Spinal cord (tissue), 10 donors: ENCODE results near the gene TBC1D32. TPM values are rescaled to one million over a fixed set of nuclear protein-coding genes. Genes with fewer than 3 reads are reported as not detected.
"Not testable (repeated sequence)": the region's sequence is repeated elsewhere in the genome, so short reads cannot be mapped to it uniquely, and the experiment has no call there.

ENCODE experiments used
- DNase-seq, 6 donors: peaks; one replicate each; pipeline versions ENCODE4 v3.0.0 to v3.0.0-alpha.2; 2013 to 2015; ENCODE audit warnings: low spot score in 6 of 6, low read depth in 4 of 6
- H3K27ac ChIP-seq: one replicate; pipeline ENCODE4 v1.5.1; 2013; ENCODE audit warnings: low read depth, low read length, control low read depth
- H3K27me3 ChIP-seq: one replicate; pipeline ENCODE4 v1.6.1; 2013; ENCODE audit warnings: low read length; ENCODE audit not compliant: control insufficient read depth, insufficient read depth
- H3K36me3 ChIP-seq: one replicate; pipeline ENCODE4 v1.6.1; 2013; ENCODE audit warnings: low read length; ENCODE audit not compliant: control insufficient read depth, insufficient read depth
- H3K4me1 ChIP-seq: one replicate; pipeline ENCODE4 v1.6.1; 2013; ENCODE audit warnings: low read length; ENCODE audit not compliant: control insufficient read depth, insufficient read depth
- H3K4me3 ChIP-seq: one replicate; pipeline ENCODE4 v1.5.1; 2013; ENCODE audit warnings: low read depth, low read length, control low read depth
- H3K9me3 ChIP-seq: one replicate; pipeline ENCODE4 v1.6.1; 2013; ENCODE audit warnings: low read length; ENCODE audit not compliant: control insufficient read depth, insufficient read depth
- WGBS: methylation state at CpG from one replicate; pipeline ENCODE4 v1.1.5; 2013; ENCODE audit warnings: missing lambda C conversion rate; ENCODE audit not compliant: insufficient coverage; 5-methylcytosine and 5-hydroxymethylcytosine counted together
- polyA plus RNA-seq, 2 donors: library from polyadenylated mRNA; unstranded; fragments of 120-200 nt; gene quantifications; one replicate each; pipeline ENCODE4 v1.2.1, GENCODE V29; 2013; ENCODE audit not compliant: insufficient read length in 2 of 2
- total RNA-seq, 2 donors: library from RNA; depleted of rRNA in 1 of 2; stranded (reverse); fragments of 120-200 nt in 1 of 2; fragments of >200 nt in 1 of 2; gene quantifications; one replicate each; pipeline versions ENCODE4 v1.2.3 to v1.2.4, GENCODE V29; 2013 to 2014
- donor health status: healthy.

Gene TBC1D32
- total and polyA plus RNA-seq, 4 donors: 12.2 to 51.4 (median 24.9) TPM

- H3K27me3 ChIP-seq, H3K36me3 ChIP-seq, DNase-seq, H3K4me3 ChIP-seq, H3K9me3 ChIP-seq, H3K27ac ChIP-seq, H3K4me1 ChIP-seq: not testable (repeated sequence)
- WGBS: no CpG with 5 or more reads among the region's 4 CpGs
Observed at GRCh38 chr6:121048593-121048992, 285.7 kb downstream of the TBC1D32 start.

- H3K27me3 ChIP-seq, DNase-seq, H3K27ac ChIP-seq, H3K4me3 ChIP-seq, H3K4me1 ChIP-seq, H3K36me3 ChIP-seq, H3K9me3 ChIP-seq: not testable (repeated sequence)
- 100% methylated on average over 1 of the region's 2 CpGs for WGBS
Observed at GRCh38 chr6:121044905-121045304, 289.4 kb downstream of the TBC1D32 start.

- DNase-seq, H3K9me3 ChIP-seq, H3K4me1 ChIP-seq, H3K27me3 ChIP-seq, H3K27ac ChIP-seq, H3K4me3 ChIP-seq, H3K36me3 ChIP-seq: not testable (repeated sequence)
- 100% methylated on average over 2 of the region's 8 CpGs for WGBS
Observed at GRCh38 chr6:121043706-121044105, 290.6 kb downstream of the TBC1D32 start.

GRCh38 chr6:121043211-121043610, 291.1 kb downstream of the TBC1D32 start:
- H3K27me3 ChIP-seq, DNase-seq, H3K27ac ChIP-seq, H3K4me1 ChIP-seq, H3K4me3 ChIP-seq, H3K36me3 ChIP-seq, H3K9me3 ChIP-seq: not testable (repeated sequence)
- WGBS: no CpG with 5 or more reads among the region's 6 CpGs

- no peak for DNase-seq
- H3K4me3 ChIP-seq: no peak overlapping the region
Observed at GRCh38 chr6:121042766-121043165, 291.5 kb downstream of the TBC1D32 start.

GRCh38 chr6:121040831-121041230, 293.4 kb downstream of the TBC1D32 start:
- Histone ChIP-seq H3K4me1 (no peaks in the 10 kb centered on the region), H3K27ac (no peak overlapping the region), H3K27me3 (no peaks in the 10 kb centered on the region), H3K9me3 (no peaks in the 10 kb centered on the region), H3K4me3 (no peak overlapping the region), H3K36me3 (no peaks in the 10 kb centered on the region)
- WGBS: no CpG with 5 or more reads among the region's 3 CpGs
- no peak for DNase-seq

More at GRCh38 chr6:121042766-121043165, 291.5 kb downstream of the TBC1D32 start:
- Histone ChIP-seq H3K4me1 (no peaks in the 10 kb centered on the region), H3K36me3 (no peaks in the 10 kb centered on the region), H3K27ac (no peak overlapping the region), H3K27me3 (no peaks in the 10 kb centered on the region), H3K9me3 (no peaks in the 10 kb centered on the region)
- 88% methylated on average over 12 of the region's 13 CpGs for WGBS

- Histone ChIP-seq H3K4me3 (no peak overlapping the region), H3K27ac (no peak overlapping the region), H3K4me1 (no peaks in the 10 kb centered on the region), H3K27me3 (no peaks in the 10 kb centered on the region), H3K36me3 (no peaks in the 10 kb centered on the region), H3K9me3 (no peaks in the 10 kb centered on the region)
- no peak for DNase-seq
- WGBS: no CpG with 5 or more reads among the region's 3 CpGs
Observed at GRCh38 chr6:121033091-121033490, 301.2 kb downstream of the TBC1D32 start.

- Histone ChIP-seq H3K27ac (no peak overlapping the region), H3K9me3 (no peaks in the 10 kb centered on the region), H3K4me3 (no peak overlapping the region), H3K4me1 (no peaks in the 10 kb centered on the region), H3K27me3 (no peaks in the 10 kb centered on the region), H3K36me3 (no peaks in the 10 kb centered on the region)
- no CpG with 5 or more reads among the region's 1 CpG for WGBS
- DNase-seq: peak in 2 of 6 donors; percentile 56 to 57
Observed at GRCh38 chr6:121032268-121033006, 301.8 kb downstream of the TBC1D32 start.
